DMS153 treated with DMSO at 0.1 percent for 48 hours (cell line): Measurements from ENCODE around the gene PSMA3.

Experiments used
- DNase-seq: peaks from one replicate; lab custom pipeline; 2025; ENCODE audit not compliant: unreplicated experiment; lab: John Stamatoyannopoulos, UW

Gene PSMA3

DNA sequence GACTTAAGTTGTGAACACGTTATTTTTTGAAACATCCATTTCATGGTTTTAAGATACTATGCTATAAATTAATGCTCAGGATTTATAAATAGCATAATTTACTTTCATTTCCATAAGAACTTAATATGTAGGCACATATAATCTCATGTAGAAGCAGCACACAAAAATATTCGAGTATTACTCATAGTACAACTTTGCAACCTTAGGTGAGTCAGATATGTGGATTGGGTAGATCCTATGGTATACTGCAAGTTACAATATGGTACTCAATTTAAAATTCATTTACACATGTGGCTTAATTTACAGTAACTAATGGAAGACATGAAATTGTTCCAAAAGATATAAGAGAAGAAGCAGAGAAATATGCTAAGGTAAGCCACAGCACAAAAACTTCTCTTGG lies 26.0 kb downstream of the PSMA3 start:
- DNase-seq, result no peak

DNA sequence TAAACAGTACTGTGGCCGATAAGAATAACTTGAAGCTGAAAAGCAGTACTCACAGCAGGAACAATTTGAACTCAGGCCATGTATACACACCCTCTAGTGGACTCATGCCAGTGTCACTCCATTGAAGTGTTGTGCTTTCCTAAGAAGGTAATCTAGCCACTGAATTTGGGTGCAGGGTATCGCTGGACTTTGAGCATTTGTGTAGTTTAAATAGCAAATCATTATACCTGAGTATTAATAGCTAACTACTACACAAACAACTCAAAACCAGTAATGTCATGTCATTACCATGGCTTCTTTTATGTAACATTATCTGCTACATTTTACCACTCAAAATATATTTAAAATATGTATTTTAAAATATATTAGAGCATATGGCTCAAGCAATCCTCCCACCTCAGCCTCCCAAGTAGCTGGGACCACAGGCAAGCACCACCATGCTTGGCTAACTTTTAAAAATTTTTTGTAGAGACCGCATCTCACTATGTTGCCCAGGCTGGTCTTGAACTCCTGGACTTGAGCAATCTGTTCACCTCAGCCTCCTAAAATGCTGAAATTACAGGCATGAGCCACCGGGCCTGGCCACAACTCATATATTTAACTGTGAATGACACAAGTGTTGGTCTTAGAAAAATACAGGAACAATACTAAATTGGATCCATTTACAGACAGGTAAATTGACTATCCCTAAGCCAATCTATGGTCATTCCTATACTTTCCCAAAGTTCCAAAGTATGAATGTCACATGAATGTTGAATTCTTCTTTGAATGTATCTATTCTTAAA lies 28.1 kb downstream of the PSMA3 start:
- no peak for DNase-seq

DNA sequence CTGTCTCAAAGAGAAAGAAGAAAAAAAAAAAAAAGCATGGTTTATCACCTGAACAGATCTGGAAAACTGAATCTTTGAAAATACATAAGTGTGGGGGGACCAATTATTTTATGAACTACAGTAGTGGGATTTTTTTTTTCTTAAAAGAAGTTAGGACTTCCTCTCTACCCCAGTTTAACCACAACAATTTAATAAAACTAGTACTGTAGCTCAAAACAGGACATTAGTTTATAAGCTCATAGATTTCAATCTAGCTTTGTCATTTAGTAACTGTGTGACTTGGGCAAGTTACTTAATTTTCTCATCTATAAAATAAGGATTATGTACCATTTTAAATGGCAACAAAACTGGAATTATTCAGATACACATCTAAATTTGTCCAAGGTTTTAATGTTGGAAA lies 30.2 kb downstream of the PSMA3 start:
- no peak for DNase-seq

DNA sequence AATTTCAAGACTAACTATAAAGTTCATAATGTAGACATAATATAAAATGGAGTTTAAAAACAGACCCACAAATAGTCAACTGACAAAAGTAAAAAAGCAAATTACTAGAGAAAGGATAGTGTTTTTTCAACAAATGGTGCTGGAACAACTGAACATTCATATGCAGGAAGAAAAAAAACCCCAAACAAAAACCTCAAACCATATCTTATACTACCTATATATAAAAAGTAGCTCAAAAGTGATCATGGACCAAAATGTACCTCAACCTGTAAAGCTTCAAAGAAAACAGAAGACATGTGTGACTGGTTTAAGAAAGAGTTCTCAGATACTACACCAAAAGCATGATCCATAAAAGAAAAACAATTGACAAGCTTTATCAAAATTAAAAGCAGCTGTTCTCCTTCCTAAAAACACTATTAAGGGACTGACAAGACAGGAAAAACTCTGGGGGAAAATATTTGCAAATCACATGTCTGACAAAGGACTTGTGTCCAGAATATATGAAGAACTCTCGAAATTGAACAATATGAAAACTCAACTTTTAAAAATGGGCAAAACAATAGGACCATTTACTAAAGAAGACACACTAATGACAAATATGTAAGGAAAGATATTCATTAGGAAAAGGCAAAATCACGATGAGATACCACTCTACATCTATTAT lies 31.0 kb downstream of the PSMA3 start:
- DNase-seq, result no peak

DNA sequence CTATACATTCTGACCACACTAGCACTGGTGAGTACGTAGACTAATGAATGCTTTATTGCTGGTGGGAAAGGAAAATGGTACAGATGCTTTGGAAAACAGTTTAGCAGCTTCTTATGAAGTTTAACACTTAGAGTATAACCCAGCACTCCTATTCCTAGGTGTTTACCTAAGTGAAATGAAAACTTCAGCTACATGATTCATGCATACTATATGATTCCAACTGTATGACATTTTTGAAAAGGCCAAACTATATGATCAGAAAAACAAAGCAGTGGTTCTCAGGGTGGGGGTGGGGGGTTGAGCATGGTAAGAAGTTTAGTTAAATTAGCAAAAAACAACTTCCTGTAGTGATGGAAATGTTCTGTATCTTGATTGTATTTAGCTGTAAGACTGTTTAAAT lies 31.6 kb downstream of the PSMA3 start:
- DNase-seq, result no peak

DNA sequence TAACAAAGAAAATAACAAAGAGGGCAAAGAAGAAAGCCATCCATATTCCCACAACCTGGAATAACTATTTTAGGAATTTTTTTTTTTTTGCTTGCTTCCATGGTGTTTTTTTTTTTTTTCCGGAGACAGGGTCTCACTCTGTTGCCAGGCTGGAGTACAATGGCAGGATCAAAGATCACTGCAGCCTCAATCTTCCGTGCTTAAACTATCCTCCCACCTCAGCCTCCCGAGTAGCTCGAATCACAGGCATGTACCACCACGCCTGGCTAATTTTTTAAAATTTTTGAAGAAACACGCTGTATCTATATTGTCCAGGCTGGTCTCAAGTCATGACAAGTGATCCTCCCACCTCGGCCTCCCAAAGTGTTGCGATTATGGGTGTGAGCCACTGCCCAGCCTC lies 33.5 kb downstream of the PSMA3 start:
- no peak for DNase-seq

DNA sequence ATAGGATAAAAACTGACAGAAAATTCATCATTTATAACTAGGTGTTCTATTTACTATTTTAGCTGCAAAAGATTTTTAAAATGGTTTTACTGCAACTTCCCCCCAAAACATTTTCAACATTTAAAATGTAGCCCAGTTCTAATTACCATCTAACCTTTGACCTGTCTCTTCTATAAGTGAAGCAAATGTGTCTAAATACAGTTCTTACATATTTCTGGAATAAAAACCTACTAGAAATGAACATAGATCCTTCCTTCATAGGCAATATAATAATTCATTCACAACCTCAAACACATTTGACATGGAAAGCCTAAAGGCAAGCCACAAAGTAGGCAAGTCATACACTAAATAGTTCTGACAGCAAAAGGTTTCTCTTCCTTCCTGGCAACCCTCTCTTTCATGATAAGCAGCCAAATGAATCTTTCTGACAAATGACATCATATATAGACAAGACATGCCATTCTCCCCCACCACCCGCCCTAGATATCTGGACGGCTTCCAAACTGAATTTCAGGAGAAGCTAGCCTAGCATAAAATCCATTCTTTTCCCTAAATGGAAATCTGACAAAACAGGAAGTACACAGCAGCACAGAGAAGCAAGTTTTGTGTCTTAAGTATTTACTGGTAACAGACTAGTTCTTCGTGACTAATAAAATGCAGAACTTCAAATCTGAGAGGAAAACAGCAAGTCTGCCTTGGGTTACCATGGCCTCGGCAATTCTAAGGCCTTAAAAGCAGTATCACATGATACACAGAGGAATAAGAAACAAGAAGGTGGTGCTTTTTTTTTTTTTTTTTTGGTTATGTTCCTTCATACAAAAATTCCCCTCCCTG lies 36.5 kb downstream of the PSMA3 start:
- no peak for DNase-seq

DNA sequence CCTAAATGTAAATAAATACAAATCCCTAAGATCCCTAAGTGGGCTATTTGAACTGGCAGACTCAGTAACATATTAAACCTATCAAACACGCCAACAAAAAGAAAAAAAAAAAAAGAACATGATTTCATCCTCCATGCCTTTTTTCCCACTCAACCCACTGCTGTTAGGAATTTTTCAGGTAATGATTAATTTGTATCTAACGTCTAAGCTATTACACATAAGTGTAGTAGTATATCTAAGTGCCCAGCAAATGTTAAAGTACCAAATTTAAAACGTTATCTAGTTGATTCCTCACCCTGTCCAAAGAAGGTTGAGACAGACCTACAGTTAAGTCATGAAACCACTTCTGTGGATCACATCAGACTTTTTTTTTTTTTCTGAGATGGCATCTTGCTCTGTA lies 37.3 kb downstream of the PSMA3 start:
- no peak for DNase-seq

DNA sequence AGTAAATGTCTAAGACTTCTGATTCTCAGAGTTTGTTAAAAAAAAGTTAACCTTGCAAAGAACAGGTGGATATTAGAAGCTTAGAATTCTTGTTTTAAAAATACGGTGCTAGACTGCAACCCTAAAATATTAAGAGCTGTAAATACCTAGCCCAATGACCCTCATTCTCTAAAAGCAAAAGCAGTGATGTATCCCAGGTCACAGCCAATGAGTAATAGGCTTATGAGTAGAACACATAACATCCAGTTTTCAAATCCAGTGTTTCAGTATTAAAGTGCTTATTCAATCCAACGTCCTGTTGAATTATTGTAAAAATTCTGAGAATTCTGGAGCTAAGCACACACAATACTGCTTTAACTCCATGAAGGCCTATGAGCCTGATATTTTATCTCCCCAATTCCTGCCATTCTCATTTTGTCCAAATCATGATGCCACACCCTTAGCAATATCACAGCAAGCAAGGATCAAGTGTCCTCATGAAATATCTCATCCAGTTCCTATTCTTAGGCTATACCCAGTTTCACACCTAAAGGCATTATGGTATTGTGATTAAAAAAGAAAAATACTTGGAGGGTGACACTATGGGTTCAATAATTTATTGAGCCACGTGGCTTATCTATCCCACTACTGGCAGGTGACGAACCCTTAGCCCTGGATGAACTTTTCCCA lies 38.4 kb downstream of the PSMA3 start:
- DNase-seq, result no peak

DNA sequence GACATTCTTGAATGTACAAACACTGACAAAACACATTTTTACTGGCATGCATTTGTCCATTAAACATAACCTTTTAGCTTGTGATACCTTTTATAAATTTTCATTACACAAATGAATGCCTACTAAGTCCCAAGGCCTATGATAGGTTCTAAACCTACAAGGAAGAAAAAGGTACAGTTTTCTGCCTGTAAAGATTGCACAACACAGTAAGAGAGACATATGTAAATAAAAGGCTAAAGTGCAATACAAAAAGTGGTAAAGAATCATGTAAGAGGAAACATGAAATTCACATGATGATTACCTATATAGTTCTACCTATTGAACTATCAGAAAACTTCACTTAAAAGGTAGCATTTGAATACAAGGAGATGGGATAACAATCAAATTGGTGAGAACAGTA lies 39.1 kb downstream of the PSMA3 start:
- no peak for DNase-seq

DNA sequence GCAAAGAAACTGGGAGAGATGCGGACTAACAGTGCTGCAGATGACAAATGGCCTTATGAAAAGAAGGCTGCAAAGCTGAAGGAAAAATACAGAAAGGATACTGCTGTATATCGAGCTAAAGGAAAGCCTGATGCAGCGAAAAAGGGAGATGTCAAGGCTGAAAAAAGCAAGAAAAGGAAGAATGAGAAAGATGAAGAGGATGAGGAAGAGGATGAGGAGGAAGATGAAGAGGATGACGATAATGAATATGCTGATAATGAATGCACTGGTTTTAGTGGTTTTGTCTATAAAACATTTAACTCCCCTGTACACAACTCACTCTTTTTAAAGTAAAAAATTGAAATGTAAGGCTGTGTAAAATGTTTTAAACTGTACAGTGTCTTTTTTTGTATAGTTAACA lies 40.5 kb downstream of the PSMA3 start:
- no peak for DNase-seq

DNA sequence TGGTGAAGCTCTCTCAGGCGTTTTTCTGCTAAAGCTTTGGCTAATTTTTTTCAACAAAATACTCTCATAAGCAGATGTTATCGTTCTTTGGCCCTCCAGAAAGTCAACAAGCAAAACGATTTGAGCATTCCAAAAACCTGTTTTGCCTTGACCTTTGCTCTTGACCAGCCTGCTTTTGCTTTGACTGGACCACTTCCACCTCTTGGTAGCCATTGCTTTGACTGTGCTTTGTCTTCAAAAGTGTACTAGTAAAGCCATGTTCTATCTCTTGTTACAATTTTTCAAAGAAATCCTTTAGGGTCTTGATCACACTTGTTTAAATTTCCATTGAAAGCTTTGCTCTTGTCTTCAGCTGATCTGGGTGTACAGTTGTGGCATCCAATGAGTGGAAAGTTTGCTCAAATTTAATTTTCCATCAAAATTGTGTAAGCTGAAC lies 43.0 kb downstream of the PSMA3 start:
- DNase-seq, result no peak

DNA sequence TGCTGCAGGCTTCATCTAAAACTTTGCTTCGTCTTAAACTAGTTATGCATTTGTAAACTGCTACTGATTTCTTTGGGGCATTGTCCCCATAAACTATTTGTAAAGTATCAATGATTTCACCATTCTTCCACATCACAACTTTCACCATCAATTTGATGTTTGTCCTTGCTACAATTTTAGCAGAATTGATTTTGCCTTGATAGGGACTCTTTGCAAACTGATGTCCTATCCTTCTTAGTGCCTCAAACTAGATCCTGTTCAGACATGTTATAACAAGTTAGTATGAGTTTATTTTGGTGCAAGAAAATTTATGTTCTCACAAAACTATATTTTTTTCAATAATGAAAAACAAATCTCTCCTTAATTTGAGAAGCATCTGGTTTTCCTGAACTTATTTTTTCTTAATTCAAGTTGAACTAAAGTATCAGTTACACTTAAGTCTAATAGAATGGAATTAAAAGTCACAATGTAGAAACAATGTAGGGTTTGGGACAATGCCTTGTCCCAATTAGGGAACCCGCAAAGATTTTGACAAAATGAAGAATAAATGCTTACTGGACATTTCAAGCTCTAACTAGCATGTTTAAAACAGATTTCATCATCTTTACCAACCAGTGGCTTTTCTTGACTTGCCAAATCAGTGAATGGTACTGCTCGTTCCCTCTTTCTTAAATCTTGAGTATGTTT lies 43.6 kb downstream of the PSMA3 start:
- DNase-seq, result no peak

DNA sequence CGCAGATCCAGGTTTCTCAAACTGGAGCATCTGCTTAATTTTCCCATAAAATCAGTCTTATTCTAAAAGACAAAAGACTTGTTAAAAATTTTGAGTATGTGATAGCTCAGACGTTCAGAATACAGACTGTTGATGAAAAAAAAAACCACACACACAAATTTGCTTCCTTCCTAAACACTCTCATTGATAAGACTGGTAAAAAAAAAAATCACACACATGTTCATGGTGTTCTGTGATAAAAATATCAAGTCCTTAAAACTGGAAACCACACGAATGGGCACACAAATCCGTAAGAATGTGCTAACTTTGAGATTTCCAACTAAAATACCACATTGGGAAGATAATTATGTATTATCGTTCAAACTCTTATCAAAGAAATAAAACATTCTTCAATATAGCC lies 47.0 kb downstream of the PSMA3 start:
- DNase-seq, result no peak

DNA sequence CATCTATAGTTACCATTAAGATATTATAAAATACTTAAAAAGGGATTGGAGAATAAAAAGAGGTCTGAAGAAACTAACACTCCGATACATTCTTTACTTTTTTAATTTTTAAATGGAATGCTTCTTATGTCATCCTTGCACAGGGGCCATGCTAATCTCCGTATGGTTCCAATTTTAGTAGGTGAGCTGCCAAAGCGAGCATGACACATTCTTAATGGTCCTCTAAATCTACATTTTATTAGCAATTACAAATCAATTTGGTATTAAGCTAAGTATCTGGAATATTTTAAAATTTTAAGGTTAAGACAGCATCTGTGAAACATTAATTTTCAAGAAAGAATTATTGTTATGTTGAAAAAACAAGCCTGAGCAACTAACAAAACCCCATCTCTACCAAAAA lies 47.5 kb downstream of the PSMA3 start:
- no peak for DNase-seq

DNA sequence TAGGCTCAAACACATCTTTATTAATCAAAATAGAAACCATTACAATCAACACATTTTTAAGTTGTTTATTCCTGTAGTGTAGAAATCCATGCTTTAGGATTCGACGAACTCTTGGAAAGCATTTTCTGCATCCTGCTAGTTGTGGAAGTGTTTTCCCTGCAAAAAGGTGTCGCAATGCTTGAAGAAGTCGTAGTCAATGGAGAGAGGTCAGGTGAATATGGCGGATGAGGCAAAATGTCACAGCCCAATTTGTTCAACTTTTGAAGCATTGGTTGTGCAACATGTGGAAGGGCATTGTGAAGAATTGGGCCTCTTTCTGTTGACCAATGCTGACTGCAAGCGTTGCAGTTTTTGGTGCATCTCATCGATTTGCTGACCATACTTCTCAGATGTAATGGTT lies 49.6 kb downstream of the PSMA3 start:
- DNase-seq, result no peak

DNA sequence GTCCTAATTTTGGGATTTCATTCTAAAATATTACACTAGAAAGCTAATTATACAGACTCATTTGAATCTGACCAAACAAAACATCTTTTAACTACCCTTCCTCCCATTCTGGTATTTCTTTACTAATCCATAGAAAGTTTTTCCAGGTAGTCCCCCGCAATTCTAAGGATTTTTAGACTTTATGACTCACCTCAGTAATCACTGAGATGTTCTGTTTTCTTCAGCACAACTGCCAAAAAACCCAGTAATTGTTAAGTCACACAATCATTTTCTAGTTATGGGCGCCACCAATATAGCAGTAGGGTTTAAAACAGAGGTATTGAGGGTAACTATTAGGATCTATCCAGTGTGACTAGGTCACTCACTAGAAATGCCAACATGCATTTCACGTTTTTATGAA lies 52.1 kb downstream of the PSMA3 start:
- DNase-seq, result no peak

DNA sequence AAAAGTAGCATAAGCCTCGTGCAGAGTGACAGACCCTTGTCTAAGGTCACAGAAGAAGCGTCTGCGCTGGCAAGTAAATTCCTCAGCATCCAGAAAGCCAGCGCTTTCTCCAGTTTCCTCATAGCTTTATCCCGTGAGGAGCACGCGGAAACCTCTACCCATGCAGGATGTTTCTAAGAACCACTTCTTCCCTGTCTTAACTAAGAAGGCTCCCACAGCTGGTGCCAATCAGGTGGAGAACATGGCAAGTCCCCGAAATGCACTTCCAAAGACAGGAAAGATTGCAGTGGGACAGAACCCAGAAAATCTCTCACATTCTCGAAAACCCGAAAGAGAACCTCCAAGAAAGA lies 52.7 kb downstream of the PSMA3 start:
- no peak for DNase-seq

DNA sequence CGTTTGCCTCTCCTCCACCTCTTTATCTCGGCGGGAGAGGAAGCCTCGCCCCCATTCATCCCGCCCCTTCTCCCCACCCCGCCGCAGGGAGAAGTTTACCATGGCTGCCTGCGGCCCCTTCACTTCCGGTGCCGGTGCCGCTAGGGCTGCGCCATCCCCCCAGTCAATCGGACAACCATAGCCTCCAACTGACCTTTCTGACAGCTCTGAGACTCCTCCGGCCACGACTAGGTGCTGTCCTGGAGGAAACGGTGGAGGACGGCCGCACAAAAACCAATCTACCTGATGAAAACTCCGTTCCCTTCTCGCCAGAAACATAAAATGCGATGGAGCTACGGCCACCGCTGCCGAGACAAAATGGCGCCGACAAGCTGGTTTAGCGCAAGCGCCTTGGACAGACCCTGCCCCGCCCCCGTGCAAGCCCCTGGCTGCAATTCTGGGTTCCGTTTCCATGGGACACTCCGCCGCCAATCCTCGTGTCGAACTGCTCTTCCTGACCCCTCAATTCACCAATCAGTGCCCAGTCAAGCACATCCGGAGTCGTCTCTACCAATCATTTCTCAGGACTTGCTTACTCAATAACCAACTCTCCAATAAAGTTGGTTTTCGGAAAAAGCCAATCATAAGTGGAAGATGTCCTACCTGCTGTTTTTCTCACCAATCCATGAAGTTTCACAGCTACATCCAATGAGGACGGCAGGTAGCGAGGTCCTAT lies 53.3 kb downstream of the PSMA3 start:
- DNase-seq, result peak; percentile 99
